OCI-LY3 (cell line): ENCODE measurements around the gene GPBAR1.

Source experiments
- CTCF ChIP-seq: fragments of 200-600, 300-600 bp; sonication (generic); IDR thresholded peaks from 2 replicates; pipeline ENCODE4 v1.5.1; 2014; ENCODE audit warnings: antibody characterized with exemption, low read length, low read depth
- EZH2phosphoT487 ChIP-seq: fragments of 200-600 bp; shearing (Covaris generic); IDR thresholded peaks from 2 replicates; pipeline ENCODE4 v1.6.1; 2018; ENCODE audit warnings: antibody characterized with exemption, mixed run types, low read depth

- TF ChIP-seq CTCF, result no peak
- no peak for TF ChIP-seq EZH2phosphoT487
Observed at GRCh38 chr2:218294430-218295022, 33.7 kb downstream of the GPBAR1 start.
